ENCODE results near the gene IPPK.
"Not testable (repeated sequence)": the region's sequence is repeated elsewhere in the genome, so short reads cannot be mapped to it uniquely, and the experiment has no call there.

Gene IPPK

GRCh38 chr9:92637326-92637725 is 32.6 kb downstream of the IPPK start:
- DNase-seq = no peak

- DNase-seq = no peak
Observed at GRCh38 chr9:92636627-92637026, 33.3 kb downstream of the IPPK start.

GRCh38 chr9:92635760-92636159 is 34.2 kb downstream of the IPPK start:
- DNase-seq = no peak

DNA sequence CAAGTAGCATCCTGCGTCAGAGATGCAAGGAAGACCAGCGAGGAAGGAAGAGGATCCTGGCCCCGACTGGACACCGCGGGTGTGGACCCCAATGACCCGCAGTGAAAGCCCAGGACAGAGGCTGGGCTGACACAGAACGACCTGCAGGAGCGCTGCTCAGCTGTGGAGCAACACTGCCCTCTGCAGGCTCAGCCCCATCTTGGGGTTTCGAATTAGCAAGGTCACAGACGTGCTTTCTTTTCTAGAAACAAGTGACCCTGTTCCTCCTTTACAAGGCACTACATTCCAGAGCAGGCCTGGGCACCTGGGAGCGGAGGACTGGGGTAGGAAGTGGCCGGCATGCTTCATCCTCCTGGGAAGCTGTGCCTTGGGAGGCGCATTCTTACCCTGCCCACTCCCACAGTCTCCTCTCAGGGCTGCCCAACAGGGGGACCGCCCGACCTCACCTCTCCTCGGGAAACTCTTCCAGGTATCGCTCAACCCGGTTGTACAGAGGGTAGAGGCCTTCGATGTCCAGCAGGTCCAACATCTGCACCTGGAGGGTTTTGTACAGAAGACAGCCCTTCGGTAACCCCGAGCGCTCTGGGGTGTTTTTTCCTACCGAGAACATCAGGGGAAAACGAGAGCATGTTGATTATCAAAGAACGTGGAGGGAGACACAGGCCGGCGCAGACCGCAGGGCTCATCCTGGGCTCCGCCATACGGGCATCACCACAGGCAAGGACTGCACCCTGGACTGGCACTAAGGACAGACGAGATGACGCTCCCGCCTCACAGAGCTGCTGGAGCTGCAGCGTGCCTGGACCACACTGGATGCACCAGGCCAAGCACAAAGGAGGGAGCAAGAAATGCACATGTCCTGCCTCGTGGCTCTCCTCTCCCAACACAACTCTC is 35.0 kb downstream of the IPPK start:
- peak; percentile 52 to 53 for DNase-seq

DNA sequence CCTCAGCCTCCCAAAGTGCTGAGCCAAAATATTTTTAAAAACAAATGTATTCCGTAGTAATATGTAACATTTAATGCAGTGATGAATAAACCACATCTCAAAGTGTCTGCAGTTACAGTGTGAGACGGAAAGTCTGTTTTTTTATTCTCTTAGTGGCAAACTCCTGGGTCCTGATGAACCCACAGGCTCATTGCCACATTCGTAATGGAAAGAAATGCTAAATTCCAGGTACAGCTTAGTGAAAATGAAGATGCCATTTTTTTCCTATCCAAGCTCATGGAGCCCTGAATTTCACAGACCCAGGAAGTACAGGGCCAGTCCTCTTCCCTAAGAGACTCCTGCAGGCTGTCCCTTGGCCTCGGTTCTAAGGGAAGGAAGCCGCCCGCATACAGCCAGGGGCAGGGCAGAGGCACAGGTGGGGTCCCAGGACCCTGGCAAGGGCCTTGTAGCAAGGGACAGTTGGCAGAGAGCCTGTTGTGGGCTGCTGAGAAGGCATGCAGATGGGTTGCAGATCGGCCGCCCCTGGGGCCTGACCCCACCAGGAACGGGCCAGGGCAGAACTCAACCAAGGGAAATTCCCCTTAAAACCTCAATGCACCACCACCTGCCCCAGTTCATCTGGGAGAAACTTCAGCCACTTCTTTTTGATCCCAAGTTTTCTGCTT is 36.2 kb downstream of the IPPK start:
- no peak for DNase-seq

DNA sequence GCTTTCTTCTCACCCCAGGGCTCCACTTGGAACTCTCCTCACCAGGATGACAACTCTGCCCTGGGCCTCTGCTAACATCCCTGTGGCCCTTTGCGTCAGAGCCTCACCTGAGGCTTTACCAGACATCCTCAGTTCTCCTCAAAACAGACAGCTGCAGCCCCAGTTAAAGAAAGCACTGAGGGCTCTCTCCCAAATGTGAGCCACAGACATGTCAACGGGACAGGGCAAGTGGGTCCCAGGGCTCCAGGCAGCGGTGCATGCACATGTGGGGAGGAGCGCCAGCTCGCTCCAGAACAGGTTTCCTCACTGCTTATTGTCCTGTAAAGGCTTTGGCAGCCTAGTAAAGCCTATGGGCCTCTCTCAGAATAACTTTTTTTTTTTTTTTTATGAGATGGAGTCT is 37.3 kb downstream of the IPPK start:
- no peak for DNase-seq

GRCh38 chr9:92631452-92632343 is 38.2 kb downstream of the IPPK start:
- DNase-seq = no peak

DNA sequence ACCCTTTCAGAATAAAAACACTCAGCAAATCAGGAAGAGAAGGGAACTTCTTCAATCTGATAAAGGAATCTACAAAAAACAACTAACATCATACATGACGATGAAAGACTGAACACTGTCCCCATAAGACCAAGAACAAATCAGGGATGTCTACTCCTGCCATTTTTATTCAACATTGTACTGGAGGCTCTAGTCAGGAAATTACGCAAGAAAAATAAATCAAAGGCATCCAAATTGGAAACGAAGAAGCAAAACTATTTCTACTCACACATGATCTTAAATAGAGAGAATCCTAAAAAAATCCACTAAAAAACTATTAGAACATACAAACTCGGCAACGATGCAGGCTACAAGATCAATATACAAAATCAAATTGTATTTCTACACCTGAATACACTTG is 42.3 kb downstream of the IPPK start:
- no peak for DNase-seq

GRCh38 chr9:92626484-92626883 is 43.4 kb downstream of the IPPK start:
- DNase-seq = no peak

GRCh38 chr9:92623936-92624335 is 46.0 kb downstream of the IPPK start:
- DNase-seq = not testable (repeated sequence)

DNA sequence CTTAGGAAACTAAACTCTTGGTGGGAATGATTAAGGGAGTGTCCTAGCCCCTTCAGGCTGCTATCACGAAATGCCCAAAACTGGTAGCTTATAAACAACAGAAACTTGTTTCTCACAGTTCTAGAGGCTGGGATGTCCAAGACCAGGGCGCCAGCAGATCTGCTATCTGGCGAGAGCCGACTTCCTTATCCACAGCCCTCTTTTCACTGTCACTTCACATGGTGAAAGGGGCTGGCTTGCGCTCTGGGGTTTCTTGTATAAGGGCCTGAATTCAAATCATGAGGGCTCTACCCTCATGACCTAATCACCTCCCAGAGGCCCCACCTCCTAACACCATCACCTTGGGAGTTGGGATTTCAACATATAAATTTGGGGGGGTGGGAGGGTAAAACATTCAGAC is 49.1 kb downstream of the IPPK start:
- DNase-seq = no peak

- DNase-seq = no peak
Observed at GRCh38 chr9:92619601-92620300, 50.2 kb downstream of the IPPK start.

DNA sequence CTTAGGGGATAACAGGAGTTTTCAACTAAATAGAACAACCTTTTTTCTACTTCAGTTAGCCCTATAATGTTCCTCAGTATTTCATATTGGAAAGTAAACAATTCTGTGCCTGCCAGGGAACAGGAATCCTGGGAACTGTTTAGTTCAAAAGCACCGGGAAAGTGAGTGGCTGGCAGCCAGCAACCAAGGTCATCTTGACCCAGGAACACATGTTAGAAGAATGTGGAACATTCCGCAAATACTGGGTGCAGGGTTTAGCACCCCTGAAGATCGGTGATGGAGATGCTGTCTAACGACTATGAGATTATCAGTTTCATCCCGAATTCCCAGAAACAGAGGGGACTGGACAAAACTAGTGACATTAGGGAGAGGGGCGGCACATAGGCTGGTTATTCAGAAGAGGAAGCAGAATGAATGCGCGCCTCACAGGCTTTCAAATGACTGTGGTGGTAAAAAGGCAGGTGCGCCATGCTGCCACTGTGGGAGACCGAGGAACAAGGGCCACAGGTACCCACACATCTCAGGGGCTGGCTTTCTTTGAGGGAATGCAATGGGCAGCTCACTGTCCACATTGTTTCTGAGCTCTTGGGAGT is 51.2 kb downstream of the IPPK start:
- no peak for DNase-seq

DNA sequence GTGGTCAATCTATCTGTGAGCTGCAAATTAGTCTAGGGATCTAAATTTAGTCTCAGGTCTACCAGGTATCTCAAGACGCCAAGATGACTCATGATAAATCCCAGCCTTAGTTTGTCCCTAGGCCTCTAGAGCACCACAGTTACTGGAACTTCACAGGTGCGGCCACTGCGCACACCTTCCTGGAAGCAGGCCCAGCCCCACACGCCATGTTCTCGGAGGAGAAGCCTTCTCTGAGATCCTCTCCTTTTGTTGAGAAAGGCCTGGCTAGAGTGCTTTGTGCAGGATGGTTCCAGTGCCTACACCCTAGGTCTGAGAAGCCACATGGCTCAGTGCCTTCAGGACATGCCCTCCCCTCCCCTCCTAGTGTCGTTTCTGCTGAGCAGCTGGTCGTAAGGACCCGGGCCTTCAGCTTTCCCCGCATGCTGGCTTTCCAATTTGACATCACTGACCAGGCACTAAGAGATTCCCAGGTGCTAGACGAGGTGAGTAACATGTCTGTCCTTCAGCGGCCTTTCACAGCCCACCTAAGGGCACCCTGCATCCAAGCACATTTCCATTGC is 51.9 kb downstream of the IPPK start:
- DNase-seq = no peak

DNA sequence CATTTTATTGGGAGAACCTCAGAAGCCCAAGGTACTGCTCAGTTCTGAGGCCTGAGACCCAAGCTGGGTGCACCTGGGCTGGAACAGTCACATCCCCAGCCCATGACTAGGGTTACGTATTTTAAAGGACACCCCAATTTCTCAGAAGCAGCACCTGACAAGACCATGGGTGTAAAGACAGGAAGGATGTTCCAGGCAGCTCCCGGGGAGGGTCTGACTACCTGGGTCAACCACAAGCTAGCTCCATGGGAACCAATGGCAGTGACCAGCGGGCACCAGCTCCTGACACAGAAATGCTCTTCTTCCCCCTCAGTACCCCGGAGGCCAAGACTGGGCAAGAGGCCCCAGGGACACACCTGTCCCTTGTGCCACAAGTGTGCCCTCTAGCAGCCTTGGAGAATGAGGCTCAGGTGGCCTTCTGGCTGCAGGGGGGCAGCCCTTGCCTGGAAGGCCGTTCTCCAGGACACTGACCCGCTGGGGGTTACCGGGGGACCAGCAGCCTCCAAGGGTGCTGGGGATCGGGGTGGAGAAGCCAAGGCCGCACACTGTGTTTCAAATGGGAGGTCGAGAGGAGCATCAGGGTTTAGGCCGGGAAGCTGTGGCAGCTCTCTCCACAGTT is 52.6 kb downstream of the IPPK start:
- DNase-seq = no peak

DNA sequence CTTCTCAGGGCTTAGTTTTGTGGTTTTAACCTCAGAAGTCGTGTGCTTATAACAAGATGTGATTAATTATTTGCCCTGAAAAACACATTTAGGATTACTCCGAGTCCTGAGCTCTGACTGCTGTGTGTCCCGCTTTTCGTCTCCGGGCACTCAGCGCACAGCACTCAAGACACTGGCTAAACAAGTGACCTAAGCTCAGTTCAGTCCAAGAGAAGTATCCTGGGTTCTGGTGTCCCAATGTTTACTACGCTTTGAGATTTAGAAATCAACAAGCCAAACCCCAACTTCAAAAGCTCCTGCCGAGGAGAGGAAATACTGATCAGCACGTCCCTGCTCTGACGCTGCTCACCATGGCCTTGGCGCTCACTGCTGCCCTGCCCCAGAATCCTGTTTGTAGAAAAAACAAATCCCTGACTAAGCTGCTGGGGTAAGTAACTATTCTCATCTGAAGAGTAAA is 53.2 kb downstream of the IPPK start:
- DNase-seq = no peak

DNA sequence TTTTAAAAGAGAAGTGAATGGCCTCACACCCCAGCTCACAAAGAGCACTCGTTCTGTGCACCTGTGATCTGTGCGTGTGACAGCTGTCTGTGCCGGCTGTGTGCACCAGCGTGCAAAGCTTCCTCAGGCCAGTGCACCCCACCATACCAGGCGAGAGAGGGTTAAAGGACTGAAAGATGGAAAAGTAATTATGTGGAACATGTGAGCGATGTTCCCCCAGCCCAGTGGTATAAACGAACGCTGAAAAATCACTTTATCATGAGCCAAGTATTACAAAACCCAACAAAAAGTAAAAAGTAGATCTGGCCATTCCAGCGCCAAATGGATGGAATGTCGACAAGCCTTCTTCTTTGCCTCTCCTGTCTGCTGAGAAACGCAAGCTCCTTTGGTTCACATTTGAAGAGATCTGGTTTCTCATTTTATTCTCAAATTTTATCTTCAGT is 53.7 kb downstream of the IPPK start:
- DNase-seq = no peak

GRCh38 chr9:92615790-92616189 is 54.1 kb downstream of the IPPK start:
- DNase-seq = no peak

DNA sequence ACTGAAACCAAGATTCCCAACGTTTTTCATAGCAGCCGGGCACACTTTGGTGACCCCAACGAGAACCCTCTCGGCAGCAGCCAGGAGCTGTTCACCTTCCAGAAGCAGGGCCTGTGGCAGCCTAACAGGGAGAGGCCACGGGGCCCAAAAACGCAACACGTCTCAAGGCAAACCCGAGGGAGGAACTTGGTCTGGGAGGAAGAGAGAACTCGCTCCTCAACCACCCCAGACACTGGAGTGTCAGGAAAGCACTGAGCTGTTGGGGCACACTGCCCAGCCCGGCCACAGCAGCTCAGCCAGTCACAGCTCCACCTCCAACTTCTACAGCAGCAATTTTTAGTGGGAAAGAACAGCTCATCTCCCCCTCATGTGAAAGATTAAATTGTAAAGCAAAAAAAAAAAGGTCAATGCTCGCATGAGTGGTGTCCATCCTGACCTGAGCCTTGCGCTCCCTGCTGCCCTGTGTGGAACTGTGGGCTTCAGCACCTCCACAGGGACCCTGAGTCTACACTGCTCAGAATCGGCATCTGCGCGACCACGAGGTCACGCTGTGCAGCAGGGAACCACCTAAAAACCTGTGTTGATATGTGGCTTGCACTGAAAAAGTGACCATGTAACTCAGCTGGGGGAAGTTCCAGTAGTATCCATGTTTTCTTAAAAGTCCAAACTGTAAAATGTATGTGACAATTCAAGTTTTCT is 55.0 kb downstream of the IPPK start:
- DNase-seq = no peak

DNA sequence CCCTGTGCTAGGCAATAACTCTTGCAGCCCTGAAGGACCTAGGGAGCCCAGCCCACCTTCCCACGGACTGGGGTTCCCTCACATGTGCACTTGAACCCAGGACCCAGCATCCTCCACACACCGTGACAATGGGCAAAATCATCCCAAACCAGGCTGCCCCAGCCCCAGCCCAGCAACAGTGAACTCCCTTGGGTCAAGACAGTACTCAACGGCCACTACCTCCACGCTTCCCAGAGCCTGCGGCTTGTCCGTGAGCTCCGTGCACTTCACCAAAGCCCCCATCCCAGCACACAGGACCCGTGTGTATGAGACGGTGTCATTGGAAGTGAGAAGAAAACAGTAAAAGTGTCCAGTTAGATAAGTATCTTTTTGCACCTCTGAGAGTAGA is 55.8 kb downstream of the IPPK start:
- no peak for DNase-seq
